ENCODE measurements around the gene ALAS1.

The ALAS1 gene

GRCh38 chr3:52202384-52203077 is 4.6 kb downstream of the ALAS1 start:
- no peak for DNase-seq

GRCh38 chr3:52203701-52204100 is 5.7 kb downstream of the ALAS1 start:
- DNase-seq: no peak

- no peak for DNase-seq
Measured at GRCh38 chr3:52204337-52205073, 6.5 kb downstream of the ALAS1 start.

- DNase-seq: no peak
Measured at GRCh38 chr3:52205727-52206372, 7.9 kb downstream of the ALAS1 start.

- DNase-seq: no peak
Measured at GRCh38 chr3:52208556-52208955, 10.6 kb downstream of the ALAS1 start.

- DNase-seq: no peak
Measured at GRCh38 chr3:52210037-52210436, 12.1 kb downstream of the ALAS1 start.

- no peak for DNase-seq
Measured at GRCh38 chr3:52210550-52211046, 12.6 kb downstream of the ALAS1 start.

GRCh38 chr3:52211268-52211891 is 13.4 kb downstream of the ALAS1 start:
- no peak for DNase-seq

- no peak for DNase-seq
Measured at GRCh38 chr3:52213005-52213404, 15.0 kb downstream of the ALAS1 start.

- DNase-seq: no peak
Measured at GRCh38 chr3:52213901-52214300, 15.9 kb downstream of the ALAS1 start.

- no peak for DNase-seq
Measured at GRCh38 chr3:52215351-52215750, 17.4 kb downstream of the ALAS1 start.

GRCh38 chr3:52216585-52217408 is 18.8 kb downstream of the ALAS1 start:
- DNase-seq: peak; percentile 65

- no peak for DNase-seq
Measured at GRCh38 chr3:52217409-52217805, 19.4 kb downstream of the ALAS1 start.

GRCh38 chr3:52218026-52218425 is 20.1 kb downstream of the ALAS1 start:
- no peak for DNase-seq

GRCh38 chr3:52218454-52218853 is 20.5 kb downstream of the ALAS1 start:
- peak; percentile 29 for DNase-seq

- DNase-seq: no peak
Measured at GRCh38 chr3:52218937-52219650, 21.1 kb downstream of the ALAS1 start.

- DNase-seq: peak; percentile 80
Measured at GRCh38 chr3:52220380-52221026, 22.5 kb downstream of the ALAS1 start.

GRCh38 chr3:52221141-52221562 is 23.2 kb downstream of the ALAS1 start:
- no peak for DNase-seq

GRCh38 chr3:52221563-52222318 is 23.8 kb downstream of the ALAS1 start:
- peak; percentile 70 for DNase-seq

Measured in activated effector memory CD4-positive, alpha-beta T cell treated with Interleukin-2 at 50 U/mL for 16 hours (primary cell).